GM21367 (cell line): ENCODE measurements around the gene CST3.
"Not testable (repeated sequence)": the region's sequence is repeated elsewhere in the genome, so short reads cannot be mapped to it uniquely, and the experiment has no call there.

ENCODE experiments used
- ATAC-seq: cut with Tn5 transposase; IDR thresholded peaks from one replicate; pipeline ENCODE4 v1.9.1; 2021; ENCODE audit not compliant: unreplicated experiment

CST3 gene

DNA sequence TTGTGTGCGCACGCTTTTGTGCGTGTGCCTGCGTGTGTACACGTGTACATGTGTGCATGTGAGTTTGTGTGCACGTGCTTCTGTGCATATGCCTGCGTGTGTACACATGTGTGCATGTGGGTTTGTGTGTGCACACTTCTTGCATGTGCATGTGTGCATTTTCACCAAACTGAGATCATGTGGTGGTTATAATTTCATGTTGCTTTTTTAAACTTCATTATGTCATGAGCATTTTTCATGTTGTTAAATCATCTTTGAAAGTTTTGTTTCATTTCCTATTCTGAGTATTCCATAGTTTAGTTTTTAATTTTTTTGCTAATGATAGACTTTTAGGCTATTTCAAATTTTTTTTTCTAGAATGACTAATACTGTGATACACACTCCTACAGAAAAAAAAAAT, 6.4 kb upstream of the CST3 start:
- ATAC-seq, result no peak

DNA sequence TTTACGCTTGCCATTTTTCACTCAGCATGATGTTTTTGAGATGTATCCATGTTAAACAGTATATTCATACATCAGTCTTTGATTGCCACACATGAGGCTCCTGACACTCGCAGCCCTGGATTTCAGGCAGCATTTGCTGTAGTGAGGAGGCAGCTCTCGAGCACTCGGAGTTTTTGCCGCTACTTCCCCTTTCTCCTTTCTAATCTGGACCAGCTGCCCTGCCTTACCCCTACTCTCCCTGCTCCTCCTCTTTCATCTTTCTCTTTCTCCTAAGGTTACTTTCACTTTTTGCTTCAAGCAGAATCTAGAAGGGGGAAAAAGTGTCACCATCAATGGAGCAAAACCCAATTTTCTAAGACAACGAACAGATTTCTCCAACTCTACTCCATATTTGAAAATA, 5.9 kb upstream of the CST3 start:
- no peak for ATAC-seq

DNA sequence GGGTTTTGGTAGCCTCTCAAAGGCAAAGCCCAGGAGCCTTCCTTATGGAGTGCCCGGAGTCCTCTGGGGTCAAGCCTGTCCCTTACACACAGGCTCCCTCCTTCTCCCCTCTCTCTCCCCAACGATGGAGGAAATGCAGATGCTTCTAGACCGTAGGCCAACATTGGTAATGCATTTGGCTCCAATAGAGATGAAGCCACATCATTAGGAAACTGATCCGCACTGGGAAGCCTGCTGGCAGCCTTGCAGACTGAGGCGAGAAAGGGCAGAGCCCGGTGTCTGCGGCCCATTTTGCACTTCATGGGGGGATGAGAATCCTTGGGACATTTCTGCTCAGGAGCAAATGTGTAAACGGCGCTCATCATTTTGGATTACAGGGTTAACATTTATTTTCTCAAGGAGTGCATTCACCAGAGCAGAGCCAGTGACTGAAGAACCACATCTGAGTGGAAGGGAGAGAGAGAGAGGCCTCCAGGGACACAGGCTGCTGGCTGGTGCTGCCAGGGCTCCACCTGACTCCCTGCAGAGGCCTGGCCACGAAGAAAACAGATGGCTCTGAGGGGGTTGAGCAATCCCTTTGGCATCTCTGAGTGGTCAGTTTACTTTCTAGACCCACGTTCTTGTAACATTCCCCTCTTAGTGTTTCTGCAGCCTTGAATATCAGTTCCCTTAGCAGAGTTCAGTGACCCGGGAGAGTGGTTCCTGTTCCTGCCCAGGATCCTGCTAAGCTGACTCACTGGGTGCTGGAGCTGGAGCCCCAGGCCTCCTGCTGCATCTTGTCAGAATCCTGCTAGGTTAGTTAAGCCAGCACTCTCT, 4.4 kb upstream of the CST3 start:
- no peak for ATAC-seq

DNA sequence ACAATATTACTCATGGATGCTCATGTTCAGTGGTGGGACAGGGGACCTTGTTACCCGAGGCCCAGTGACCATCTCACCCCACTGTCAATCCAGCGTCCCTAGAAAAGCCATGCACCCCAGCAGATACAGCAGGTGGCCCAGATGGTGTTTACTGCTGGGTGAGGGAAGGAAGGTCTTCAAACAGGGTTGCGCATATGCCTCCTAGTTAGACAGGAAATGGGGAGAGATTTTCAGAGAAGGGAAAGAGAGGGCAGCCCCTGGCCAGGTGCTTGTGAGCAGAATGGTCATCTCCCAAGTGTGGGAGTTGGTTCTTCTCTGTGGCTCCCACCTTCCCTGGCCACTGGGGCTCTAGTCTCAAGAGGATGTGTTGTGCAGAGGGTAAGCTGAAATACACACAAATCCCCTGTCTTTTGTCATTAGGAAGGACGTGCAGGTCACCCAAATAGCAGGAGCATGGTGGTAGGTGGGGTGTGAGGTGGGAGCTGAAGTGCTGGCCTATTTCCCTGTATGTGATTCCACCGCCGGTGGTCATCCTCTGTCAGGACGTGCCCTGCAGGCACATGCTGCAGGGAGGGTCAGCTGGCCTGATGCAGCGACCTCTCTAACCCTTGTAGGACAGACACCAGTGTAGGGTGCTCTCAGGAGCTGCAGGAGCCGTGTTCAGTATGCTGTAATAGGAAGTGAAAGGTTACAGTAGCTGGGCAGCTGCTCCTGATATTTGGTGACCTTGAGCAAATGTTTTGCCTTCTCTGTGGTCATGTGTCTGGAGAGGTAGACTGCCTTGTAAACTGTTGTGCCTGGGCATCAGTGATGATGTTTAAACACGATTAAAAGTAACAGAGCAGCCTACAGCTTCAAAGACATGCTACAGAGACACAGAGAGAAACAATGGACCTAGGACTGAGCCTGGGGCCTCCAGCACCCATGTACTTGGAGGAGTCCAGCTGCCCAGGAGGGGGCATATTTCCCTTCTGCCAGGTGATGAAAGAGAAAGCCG, 3.2 kb upstream of the CST3 start:
- no peak for ATAC-seq

DNA sequence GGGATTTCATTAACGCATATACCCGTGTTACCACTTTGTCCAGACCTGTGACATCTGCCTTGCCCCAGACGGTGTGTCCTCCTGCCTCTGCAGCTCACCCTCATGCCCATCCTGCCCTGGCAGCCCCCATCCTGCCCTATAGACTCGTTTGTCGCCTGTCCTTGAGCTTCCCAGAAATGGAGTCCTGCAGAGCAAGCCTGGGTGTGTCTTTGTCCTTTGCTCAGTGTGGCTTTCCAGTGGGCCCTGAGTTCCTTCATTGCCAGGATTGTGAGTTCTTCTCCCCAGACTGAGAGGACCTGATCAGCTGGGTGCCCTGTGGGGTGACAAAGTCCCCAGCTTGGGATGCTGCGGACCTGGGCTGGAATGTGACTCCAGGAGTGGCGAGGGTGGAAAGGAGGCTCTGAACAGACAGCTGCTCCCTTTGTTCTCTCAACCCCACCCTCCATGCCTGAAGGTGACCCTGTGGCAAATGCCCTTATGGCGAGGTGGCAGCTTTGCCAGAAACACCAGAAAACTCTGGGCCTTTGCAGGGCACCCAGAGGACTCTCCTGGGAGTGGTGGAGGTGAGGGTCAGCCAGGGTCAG, 2.4 kb upstream of the CST3 start:
- ATAC-seq, result no peak

DNA sequence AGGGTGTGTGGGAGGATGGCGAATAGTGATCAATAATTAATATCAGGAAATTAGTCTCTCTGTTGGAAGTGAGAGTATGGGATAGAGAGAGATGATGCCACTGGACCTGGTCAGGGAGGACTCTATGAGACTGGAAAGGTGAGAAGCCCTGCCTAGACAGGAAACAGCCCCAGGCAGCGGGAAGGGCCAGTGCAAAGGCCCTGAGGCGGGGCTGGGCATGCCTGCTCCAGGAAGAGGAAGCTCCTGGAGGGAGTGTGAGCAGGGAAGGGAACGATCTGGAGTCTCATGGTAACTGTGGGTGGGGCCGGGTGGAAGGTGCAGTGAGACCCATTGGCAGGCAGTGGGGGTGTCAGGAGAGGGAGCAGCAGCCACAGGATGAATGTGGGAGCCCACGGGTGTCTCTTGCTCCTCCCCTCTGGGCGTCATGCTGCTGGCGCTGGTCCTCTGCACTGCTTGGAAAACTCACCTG, 1.8 kb upstream of the CST3 start:
- no peak for ATAC-seq

DNA sequence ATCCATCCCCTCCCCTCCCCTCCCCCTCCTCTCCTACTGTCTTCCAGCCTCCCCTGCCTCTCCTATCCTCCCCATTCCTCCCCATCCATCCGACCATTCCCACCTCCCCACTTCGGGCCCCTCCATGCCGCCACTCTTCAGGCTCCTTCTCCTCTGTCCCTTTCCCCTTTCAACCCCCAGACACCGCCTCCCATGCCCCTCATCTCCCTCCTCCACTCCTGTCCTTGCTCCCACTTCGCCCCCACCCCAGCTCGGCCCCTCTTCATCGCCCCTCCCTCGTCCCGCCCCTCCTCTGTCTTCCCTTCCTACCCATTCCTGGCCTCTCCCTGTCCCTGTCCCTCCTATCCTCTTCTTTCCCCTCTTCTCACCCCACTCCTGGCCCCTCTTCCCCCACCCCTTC, 554 bp upstream of the CST3 start:
- no peak for ATAC-seq

DNA sequence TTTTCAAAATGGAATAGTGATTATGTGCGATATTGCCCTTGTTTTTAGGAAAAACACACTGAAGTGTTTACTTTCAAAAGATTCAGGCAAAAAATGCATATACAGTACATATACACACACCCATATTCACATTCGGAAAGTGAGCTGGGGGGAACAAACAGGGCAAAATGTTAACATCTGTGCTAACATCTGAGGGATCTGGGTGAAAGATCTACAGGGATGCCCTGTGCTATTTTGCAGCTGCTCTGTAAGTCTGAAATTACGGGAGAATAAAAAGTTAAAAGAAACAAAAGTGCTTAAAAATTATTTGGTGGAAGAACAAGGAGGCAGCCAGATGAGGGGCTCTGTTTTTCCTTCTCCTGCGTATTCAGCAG, 860 bp downstream of the CST3 start:
- no peak for ATAC-seq

DNA sequence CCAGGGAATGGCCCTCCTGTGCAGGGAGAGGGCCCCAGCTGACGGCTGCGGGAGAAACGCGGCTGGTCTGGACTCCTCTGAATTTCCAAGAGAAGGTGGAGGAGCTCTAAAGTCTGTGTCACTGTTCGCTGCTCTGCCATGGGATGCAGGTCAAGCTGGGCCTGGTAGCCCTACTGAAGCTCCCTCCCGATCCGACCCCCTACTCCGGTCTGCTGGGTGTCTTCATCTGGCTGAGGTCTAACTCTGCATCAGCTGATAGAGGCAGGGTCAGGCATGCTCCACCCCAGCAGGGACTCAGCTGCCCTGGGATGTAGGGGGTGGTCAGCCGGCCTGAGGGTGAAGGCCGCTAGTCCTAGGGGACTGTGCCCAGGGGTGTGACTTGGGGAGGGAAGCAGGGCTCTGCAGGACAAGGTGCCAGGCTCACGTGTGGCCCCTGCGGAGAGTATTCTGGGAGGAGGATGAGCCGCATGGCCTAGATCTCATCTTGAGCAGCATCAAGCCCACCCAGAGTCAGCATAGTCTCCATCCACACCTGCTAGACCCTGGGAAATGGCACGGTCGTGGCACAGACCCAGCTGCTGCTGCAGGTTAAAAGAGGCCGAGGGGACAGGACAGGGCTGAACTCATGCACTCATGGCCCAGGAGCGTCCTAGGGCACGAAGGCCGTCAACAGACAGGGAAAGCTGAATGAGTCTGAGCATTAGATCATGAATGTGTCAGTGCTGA, 1.4 kb downstream of the CST3 start:
- no peak for ATAC-seq

DNA sequence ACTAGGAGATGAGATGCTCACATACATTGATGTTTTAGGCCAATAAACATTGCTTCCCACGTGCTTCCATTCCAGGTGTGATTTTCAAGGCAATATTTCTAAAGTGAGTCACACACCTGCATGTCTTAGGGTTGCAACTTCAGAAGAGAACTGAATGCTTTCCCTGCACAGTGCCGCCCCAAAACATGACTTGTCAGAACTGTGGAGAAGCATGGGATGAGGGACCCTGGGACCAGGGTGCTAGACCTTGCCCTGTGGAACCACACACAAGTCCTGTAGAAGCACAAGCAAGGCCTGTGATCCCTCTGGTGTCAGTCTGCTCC, 2.0 kb downstream of the CST3 start:
- not testable (repeated sequence) for ATAC-seq

DNA sequence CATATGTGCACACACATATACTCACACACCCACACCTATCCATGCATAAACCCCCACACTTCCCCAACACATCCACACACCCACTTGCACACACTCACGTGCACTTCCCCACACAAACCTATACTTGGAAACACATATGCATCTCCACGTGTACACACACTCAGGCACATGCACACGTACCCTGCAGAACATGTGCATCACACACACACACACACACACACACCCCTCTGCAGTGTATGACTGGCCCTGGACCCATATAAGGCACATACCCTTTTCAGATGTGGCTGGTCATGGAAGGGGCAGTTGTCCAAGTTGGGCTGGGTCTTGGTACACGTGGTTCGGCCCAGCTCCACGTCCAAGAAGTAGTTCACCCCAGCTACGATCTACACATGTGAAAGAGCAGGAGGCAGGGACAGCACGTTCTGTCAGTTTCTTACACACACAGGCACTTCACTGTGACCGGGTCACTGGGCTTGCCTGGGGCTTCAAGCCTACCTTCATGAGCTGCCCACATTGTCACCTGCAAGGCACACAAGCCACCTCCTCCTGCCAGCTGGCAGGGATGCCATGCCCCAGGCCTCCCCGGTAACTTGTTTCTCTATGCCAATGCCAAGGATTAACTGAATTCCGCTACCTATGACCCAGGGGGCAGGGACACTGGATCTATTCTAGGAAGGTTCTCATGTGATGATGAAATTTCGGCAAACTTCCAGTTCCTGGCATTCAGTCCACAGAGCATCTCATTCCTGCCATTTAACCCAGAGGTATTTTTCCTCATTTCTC, 2.6 kb downstream of the CST3 start:
- no peak for ATAC-seq

DNA sequence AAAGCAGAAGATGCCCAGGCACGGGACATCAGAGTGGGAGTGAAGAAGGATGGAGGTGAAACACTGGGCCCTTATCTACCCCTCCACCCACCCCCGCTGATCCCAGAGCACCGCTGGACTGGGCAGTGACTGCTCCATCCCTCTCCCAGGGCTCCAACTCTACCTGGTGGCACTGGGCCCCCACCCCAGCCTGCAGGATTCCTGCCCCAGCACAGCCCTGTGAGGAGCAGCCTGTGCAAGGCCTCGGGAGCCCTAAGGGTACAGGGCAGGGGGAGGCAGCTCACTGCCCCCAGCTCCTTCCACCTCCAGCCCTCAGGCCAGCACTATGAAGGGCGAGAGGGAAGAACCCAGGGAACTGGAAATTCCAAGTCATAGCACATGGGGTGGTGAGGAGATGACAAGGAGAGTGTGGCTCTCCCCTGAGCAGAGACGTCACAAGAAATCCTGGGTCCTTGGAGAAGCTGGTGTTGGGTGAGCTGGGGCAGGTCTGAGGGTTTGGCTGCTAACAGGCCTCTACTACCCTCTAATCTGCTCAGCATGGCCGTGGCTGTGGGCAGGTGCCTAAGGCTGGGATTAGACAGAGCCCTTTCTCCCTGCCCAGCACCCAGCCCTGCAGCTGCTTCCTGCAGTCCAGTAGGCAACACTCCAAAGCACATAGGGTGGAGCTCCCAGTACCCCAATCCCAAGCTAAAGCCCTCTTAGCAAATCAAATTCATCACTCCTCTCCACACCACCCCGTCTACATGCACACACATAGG, 3.5 kb downstream of the CST3 start:
- ATAC-seq, result no peak

DNA sequence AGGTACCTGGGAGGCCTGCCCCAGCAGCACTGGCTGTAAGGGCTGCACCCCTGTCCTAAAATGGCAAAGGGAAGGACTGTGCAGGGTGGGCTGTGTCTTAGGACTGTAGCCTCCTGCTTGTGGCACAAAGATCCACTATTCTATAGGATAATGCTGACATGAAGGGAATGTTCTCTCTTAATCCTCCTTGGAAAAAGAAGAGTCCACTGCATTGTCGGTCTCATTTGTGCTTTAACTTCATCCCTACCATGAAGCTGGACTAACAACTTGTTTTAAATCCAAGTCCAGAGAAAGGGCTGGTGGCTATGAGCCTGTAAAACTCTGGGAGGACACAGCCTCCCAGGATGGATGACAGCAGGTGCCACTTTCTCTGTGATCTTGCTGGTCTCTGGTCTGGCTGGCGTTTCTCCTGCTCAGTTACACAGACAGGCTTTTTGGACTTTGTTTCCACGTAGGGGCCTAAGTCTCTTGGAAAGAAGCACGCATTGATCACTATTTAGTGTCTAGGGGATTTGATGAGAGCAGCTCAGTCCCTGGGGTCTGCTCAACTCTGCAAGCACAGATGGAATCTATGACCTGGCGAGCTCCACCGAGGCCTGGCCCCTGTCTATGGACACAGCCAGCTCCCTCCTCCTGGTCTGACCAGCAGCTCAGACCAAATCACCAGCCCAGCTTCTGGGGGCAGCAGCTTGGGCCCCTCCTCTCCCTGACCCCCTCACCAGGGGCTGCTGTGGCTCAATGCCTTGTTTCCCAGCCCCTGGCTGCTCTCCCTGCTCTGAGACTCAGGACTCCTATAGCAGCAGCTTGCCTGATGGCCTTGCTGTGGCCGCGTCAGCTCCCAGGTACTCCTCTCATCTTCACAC, 4.8 kb downstream of the CST3 start:
- no peak for ATAC-seq

DNA sequence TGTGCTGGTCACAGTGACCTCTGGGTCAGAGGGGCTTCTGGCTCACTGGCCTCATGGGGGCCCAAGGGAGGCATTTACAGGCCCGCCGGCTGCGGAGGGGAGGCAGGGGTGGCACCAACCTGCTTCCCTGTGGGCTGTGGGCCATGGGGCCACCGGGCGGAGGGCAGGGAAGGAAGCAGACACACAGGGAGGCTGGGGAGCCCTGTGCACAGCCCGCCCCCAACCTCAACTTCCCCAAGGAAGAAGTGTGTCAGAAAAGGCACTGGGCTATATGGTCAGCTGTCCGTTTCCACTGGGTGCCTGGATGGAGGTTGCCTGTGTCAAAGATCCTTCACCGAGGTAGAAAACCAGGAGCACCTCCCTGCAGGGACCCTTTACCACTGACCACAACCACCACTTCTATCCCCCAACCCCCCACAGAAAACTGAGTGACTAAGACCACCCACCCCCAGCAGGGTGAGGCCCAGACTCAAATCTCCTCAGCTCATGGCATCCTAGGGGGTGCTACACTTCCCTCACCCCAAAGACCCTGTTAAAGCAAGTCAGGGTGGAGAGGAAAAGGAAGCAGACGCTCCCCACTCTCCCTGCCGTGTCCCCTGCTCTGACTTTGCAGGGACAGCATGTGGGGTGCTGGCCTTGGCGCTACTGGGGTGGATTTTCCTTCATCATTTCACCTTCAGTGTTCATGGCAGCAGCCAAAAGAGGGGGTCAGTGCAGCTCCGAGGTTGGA, 5.6 kb downstream of the CST3 start:
- ATAC-seq, result no peak

DNA sequence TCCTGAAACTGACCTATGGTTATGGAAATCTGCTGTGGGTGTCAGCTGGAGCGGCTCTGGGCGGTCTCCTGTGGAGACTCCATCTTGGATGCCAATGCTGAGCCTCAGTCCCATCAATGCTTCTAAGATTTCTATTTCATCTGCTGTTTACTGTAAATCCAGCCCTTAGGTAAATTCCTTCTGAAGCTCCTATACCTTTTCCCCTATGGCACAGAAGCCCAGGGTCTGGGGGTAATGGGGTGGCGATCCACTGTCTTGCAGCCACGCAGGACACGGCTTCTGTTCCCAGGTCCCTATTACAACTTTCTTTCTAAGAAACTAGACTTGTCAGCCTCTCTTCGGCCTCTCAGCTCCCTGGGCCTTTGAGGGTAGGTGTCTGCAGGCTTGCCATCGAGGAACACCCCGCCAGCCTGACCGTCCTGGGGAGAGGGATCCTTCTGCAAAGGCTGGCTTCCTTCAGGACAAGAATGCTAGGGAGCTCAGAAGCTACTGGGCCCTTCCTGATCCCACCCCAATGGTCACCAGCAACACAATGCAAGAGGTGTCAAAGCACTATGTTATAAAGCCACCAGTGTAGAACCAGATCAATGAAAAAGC, 6.4 kb downstream of the CST3 start:
- no peak for ATAC-seq

DNA sequence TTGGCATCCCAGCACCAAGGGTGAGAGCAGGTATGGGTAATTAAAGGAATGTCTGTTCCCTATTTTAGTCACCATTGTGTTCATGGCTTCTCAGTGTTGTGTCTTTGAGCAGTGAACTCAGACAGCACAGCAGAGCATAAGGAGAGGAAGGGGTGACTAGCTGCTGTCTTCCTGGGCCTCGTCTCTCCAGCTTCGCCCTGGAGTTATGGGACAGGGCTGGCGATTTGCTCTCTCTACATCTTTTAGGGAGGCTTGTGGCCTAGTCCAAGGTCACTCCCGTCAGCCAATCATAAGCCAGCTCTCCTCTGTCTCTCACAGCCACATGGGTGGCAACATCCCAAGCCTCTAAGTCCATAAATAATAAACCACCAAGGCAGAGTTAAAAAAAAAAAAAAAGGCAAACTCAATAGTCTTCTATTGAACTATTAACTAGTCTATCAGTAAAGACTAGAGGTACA, 7.3 kb downstream of the CST3 start:
- ATAC-seq, result no peak

DNA sequence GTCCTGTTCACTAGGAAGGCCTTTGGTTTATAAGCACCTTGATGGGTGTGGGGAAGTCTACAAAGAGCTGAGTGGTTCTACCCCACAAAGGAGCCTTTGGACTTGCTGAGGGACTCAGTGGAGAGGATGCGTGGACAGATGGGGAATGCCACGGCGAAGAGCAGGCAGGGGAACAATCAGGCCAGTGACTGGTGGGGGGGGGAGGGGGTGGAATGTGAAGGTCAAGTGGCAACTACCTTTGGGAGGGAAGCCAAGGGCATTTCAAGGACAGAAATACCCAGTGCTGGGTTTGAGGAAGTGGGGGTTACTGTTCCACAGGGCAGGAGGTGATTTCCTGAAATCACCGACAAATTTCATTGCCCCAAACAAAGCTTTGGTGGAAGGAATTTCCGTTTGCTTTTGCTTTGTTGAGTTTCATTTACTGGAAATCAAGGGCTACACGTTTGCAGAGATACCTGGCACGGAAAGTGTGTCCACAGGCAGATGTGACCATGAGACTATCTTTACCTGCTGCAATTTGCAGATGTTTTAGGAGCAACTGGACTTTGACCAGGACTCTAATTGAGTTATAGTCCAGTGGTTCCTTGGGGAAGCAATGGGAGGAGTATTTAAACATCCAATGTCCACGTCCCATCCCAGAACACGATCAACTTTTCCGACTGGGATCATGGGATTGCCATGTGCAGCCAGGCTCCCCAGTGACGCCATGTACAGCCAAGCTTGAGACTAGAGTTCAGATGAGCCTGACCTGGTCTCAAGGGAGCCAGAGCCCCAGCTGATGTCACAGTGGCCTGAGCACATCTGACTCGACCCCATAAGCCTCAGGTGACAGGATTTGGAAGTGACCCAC, 8.0 kb downstream of the CST3 start:
- no peak for ATAC-seq
